ENCODE data around the gene LIN9.
"Not testable (repeated sequence)": the region's sequence is repeated elsewhere in the genome, so short reads cannot be mapped to it uniquely, and the experiment has no call there.

Gene LIN9

GRCh38 chr1:226318471-226318870 lies 9.5 kb upstream of the LIN9 start:
- DNase-seq = no peak

DNA sequence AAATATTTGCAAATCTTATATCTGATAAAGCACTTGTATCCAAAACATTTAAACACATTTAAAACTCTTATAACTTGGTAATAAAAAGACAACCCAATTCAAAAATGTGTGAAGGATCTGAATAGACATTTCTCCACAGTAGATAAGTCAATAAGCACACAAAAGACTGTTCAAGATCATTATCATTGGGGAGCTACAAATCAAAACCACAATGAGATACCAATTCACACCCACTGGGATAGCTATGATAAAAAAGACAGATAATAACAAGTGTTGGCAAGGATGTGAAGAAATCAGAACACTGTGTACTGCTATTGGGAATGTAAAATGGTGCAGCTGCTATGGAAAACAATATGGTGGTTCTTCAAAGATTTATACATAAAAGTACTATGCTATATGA lies 5.1 kb upstream of the LIN9 start:
- DNase-seq = no peak

DNA sequence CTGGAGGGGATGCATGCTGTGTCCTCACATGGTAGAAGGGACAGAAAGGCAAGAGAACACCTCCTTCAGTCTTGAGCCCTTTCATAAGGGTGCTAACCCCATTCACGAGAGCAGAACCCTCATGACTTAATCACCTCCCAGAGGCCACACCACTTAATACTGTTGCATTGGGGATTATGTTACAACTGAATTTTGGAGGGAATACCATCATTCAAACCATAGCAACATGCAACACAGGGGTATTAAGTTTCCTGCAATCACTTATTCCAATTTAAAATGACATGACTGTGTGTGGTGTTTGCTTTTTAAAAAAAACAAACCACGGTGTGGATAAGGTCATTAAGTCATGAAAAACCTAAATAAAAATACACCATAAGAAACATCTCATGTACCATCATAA lies 3.1 kb upstream of the LIN9 start:
- DNase-seq = no peak

GRCh38 chr1:226311376-226311775 lies 2.4 kb upstream of the LIN9 start:
- DNase-seq = no peak

GRCh38 chr1:226310637-226311195 lies 1.8 kb upstream of the LIN9 start:
- DNase-seq = no peak

GRCh38 chr1:226310245-226310540 lies 1.2 kb upstream of the LIN9 start:
- no peak for DNase-seq

DNA sequence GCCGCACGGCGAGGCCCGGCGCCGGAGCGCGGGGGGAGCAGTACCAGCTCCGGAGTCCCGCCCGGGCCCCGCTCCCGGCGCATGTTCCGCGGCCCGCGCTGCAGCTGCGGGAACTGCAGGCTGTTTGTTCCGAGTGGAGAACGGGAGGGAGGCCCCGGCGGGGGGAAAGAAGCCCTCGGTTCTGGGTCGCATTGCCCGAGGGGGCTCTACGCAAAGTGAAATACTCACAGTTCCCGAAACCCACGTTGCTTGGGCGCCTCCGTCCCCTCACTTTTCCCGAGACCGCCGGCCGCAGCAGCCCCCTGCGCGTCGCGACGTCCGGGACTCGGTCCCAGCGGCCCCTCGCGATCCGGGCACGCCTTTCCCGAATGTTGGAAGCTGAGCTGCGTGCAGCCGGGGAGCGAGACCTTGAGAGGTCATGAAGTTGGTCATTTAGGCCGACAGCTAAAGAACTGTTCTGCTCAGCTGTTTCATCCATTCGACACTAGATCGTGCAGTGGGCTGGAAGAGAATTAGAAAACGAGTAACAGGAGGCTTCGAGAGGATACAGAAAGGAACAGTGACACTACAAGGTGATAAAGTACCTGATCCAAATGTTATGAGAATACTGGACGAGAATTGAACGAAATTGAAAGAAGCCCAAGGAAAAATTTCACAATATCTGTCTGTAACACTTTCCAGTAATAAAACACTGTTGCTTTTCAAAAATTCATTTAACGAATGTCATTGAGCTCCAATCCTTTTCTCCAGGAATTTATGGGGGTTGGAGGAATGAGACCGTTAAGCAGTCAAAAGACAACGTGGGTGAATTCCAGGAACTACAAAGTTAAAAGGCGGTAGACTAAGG lies 657 bp upstream of the LIN9 start:
- DNase-seq = peak; percentile 48

GRCh38 chr1:226308166-226308722 lies 720 bp downstream of the LIN9 start:
- no peak for DNase-seq

DNA sequence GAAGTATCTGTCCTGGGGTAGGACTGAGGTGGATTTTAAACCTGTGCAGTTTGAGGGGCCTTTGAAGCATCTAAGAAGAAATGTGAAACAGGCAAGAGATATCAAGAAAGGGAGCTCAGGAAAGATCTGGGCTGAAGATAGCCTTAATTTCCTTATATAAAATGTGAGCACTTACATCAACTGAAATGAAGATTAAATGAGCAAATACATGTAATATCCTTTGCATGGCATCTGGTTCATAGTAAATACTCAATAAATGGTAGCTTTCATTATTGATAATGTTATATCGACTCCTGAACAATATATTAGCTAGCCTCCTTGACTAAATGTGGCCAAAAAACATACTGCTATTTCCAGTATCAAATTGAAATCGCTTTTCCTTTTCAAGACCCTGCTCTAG lies 2.5 kb downstream of the LIN9 start:
- DNase-seq = no peak

DNA sequence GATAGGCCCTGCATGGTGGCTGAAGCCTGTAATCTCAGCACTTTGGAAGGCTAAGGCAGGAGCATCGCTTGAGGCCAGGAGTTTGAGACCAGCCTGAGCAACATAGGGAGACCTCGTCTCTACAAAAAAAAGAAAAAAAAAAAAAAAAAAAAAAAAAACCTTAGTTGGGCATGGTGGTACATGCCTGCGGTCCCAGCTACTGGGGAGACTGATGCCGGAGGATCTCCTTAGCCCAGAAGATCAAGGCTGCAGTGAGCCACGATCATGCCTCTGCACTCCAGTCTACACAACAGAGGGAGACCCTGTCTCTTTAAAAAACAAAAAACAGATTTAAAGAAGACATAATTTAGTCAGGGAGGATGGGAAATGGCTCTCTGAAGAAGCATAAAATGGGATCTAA lies 3.8 kb downstream of the LIN9 start:
- DNase-seq = no peak

DNA sequence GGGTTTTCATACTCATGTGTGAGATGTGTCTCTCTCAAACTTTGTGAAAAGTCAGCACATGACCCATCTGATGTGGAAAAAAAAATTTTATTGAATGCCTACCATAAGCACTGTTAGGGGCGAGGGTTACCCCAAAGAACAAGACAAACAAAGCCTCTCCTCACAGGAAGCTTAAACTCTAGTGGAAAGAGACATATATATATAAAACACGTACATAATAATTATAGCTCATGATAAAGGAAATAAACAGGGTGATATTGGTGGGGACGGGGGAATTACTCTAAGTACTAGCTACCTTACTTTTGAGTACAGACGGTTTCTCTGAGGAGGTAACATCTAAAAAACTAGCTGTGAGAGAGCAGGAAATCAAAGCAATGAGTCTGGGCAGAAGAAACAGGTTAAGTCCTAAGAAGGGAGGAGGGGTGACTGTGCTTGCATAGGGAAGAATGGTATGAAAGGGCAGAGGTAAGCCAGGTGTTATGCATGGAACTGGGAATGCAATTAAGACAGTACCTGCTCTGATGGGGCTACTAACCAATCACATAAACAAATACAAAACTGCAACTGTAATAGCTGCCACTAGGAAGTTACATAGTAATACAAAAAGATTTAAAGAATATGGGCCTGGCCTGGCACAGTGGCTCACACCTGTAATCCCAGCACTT lies 4.5 kb downstream of the LIN9 start:
- DNase-seq = no peak

GRCh38 chr1:226302731-226303130 lies 6.2 kb downstream of the LIN9 start:
- no peak for DNase-seq

DNA sequence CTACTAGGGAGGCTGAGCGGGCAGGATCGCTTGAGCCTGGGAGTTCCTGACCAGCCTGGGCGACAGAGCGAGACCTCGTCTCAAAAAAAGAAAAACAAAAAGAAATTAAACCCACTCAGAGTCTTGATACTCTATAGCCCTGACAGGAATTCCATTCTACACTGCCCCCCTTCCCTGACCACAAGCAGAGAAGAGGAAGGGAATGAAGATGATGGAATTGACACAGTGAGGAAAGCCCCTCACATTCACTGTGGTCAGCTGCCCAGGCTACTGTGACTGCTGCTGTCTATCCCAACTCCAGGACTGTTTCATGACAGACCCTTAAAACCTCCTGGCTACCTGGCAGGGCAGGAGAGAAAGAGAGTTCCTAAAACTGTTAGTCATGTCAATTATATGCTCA lies 12.1 kb downstream of the LIN9 start:
- DNase-seq = no peak

- no peak for DNase-seq
These were observed 15.4 kb downstream of the LIN9 start for GRCh38 chr1:226293553-226293920.

- no peak for DNase-seq
These were observed 16.0 kb downstream of the LIN9 start for GRCh38 chr1:226292874-226293552.

GRCh38 chr1:226287587-226287986 lies 21.4 kb downstream of the LIN9 start:
- DNase-seq = peak; percentile 6

- DNase-seq = no peak
These were observed 27.9 kb downstream of the LIN9 start for GRCh38 chr1:226281058-226281457.

DNA sequence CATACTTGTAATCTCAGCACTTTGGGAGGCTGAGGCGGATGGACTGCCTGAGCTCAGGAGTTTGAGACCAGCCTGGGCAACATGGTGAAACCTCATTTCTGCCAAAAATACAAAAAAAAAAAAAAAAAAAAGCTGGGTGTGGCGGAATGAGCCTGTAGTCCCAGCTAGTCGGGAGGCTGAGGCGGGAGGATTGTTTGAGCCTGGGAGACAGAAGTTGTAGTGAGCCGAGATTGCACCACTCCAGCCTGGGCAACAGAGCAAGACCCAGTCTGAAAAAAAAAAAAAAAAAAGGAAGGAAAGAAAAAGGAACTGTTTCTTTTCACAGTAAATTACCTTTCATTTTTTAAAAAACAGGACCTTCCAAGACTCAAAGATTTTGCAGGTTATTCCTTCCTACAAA lies 29.5 kb downstream of the LIN9 start:
- no peak for DNase-seq

DNA sequence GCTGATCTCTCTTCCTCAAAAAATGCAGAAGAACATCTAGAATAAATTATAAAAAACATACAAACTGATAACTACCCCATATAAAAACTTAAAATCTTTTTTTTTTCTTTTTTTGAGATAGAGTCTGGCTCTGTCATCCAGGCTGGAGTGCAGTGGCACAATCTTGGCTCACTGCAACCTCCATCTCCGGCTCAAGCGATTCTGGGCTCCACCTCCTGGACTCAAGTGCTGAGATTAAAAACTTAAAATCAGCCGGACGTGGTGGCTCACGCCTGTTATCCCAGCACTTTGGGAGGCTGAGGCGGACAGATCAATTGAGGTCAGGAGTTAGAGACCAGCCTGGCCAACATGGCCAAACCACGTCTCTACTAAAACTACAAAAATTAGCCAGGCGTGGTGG lies 31.1 kb downstream of the LIN9 start:
- DNase-seq = no peak

DNA sequence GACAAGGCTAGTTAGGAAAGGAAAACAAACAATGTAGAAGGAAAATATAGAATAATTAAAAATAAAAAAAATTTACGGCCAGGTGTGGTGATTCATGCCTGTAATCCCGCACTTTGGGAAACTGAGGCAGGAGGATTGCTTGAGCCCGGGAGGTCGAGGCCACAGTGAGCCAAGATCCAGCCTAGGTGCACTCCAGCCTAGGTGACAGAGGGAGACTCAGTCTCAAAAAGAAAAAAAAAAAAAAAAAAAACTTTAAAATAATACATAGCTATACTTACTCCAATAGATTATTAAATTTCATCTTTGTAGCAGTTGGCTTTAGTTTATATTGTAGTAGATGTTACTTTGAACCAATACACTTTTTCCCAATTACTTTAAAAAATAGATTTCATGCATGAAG lies 32.0 kb downstream of the LIN9 start:
- no peak for DNase-seq

GRCh38 chr1:226276077-226276682 lies 32.8 kb downstream of the LIN9 start:
- DNase-seq = no peak

DNA sequence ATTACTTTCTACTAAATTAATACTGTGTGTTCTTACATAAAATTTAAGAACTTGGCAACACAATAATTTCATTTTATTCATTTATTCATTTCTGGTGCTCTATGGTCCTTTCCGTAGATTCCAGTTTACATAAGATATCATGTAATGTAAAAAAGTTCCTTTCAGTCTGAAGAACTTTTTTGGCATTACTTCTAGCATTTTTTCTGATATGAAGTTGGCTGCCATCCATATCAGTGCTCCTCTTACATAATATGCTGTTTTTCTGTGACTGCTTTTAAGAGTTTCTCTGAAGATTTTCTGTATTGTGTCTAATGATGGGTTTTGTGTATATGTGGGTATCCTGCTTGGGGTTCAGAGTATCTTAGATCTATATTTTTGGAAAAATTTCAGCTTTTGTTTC lies 34.8 kb downstream of the LIN9 start:
- DNase-seq = no peak

DNA sequence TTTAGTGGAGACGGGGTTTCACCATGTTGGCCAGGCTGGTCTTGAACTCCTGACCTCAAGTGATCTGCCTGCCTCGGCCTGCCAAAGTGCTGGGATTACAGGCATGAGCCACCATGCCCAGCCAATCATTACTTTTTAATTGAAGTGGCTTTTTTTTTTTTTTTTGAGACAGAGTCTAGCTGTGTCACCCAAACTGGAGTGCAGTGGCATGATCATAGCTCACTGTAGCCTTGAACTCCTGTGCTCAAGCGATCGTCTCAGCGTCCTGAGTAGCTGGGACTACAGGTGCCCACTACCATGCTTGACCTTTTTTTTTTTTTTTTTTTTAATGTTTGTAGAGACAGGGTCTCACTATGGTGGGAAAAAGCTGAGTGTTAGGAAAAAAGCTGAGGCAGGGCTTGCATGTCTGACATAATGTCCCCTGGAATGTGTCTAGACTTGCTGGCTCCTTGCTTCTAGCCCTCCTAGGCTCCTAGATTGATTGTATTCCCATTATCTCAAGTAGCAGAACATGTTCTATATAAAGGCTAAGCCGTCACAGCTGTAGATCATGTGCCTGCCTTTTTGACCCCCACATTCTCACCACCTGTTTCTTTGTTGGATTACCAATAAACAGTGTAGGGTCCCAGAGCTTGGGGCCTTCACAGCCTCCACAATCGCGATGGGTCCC lies 36.6 kb downstream of the LIN9 start:
- DNase-seq = not testable (repeated sequence)
